GM12874 (cell line): ENCODE data around the gene FBLN2.

ENCODE experiments used
- TF ChIP-seq, protein P1 (sequence below): IDR thresholded peaks from 2 replicates; pipeline ENCODE4 v1.5.1; 2011; ENCODE audit warnings: low read depth, mild to moderate bottlenecking, control low read depth, low read length, moderate library complexity; ENCODE audit not compliant: insufficient read depth

Gene FBLN2

DNA sequence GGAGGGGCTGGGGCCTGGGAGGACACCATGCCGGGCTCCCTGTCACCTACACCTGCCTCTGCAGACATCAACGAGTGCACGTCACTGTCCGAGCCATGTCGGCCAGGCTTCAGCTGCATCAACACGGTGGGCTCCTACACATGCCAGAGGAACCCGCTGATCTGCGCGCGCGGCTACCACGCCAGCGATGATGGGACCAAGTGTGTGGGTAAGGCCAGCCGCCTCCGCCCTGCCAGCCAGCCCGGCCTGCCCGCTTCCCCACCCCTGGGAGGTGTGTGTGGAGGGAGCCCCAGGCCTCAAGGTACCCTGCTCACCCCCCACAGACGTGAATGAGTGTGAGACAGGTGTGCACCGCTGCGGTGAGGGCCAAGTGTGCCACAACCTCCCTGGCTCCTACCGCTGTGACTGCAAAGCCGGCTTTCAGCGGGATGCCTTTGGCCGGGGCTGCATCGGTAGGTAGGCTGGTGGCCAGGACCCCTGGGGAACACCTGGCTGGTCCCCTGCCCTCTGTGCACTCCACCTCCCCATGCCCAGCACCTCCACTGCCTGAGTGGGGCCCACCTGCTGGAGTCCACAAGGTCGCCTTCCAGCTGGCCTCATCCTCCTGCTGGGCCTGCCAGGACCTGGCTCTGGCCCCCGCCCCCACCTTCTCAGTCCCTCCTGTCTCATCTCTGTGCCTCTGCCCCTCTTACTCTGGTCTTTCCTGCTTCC, 80.1 kb downstream of the FBLN2 start:
- TF ChIP-seq, protein P1, sequence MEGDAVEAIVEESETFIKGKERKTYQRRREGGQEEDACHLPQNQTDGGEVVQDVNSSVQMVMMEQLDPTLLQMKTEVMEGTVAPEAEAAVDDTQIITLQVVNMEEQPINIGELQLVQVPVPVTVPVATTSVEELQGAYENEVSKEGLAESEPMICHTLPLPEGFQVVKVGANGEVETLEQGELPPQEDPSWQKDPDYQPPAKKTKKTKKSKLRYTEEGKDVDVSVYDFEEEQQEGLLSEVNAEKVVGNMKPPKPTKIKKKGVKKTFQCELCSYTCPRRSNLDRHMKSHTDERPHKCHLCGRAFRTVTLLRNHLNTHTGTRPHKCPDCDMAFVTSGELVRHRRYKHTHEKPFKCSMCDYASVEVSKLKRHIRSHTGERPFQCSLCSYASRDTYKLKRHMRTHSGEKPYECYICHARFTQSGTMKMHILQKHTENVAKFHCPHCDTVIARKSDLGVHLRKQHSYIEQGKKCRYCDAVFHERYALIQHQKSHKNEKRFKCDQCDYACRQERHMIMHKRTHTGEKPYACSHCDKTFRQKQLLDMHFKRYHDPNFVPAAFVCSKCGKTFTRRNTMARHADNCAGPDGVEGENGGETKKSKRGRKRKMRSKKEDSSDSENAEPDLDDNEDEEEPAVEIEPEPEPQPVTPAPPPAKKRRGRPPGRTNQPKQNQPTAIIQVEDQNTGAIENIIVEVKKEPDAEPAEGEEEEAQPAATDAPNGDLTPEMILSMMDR: no peak

GRCh38 chr3:13629644-13630043, 80.7 kb downstream of the FBLN2 start:
- TF ChIP-seq, protein P1: no peak

DNA sequence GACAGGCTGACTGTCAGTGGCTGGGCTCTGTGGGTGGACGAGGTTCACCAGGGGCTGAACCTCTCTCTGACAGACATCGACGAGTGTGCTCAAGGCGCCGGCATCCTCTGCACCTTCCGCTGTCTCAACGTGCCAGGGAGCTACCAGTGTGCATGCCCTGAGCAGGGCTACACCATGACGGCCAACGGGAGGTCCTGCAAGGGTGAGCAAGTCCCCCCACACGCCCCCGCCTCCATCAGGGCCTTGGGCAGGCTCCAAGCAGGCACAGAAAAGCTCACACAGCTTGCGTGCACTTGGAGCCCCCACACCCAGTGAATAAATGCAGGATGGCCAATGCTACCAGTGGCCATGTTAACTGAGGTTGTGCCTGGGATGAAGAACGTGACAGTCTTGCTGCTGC, 82.3 kb downstream of the FBLN2 start:
- TF ChIP-seq, protein P1: no peak

DNA sequence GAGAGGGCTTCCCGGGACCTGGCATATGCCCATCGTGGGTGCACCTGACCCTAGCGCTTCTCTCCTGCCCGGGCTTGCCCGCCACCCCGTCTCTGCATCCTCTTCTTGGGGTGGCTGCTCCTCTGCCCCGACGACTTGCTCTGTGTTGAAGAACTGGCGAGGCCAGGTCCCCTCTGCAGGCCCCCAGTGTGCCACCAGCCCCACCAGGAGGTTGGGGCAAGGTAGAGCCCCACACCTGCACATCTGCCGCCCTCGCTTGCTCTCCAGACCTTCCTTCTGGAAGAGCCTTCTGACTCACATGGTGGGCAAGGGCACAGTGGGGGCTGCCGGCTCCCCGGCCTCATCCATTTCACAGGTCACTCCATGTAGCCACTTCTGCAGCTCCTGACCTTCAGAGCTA, 84.3 kb downstream of the FBLN2 start:
- TF ChIP-seq, protein P1: no peak

- TF ChIP-seq, protein P1: no peak
These were observed 85.2 kb downstream of the FBLN2 start for GRCh38 chr3:13634151-13634550.

DNA sequence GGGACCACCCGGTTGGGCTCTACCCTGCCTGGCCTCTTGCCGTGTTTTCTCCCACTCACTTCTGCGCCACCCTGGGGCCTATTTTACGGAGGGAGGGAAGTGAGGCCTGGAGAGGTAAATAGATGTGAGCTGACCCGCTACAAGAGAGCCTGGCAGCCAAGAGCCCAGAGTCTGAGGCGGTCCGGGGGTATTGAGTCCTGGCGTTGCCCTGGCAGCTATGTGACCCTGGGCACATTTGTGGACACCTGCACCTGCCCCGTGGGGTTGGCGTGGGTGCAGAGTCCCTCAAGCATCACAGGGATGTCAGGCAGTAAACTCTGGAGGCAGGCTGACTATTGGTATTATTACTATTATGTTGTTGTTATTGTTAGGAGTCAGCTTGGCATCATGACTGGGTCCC, 85.7 kb downstream of the FBLN2 start:
- TF ChIP-seq, protein P1: no peak

DNA sequence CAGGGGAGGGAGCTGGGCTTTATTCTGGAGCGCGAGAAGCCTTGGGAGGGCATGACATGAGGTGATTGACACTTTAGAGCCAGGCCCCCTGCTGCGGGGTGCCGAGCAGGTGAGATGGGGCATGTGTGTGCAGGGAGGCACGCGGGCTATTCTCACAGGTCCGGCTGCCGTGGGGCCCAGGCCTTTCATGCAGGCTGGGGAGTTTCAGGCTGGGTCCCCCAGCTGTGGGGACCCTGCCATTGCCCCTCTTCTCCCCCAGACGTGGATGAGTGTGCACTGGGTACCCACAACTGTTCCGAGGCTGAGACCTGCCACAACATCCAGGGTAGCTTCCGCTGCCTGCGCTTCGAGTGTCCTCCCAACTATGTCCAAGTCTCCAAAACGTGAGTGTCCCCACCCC, 87.3 kb downstream of the FBLN2 start:
- TF ChIP-seq, protein P1: no peak
